Measurements from ENCODE around the gene TRIM31.
A peak's percentile ranks its signal among the peaks of the same experiment; 100 is the strongest.

Gene TRIM31

GRCh38 chr6:30113841-30114240 is 951 bp upstream of the TRIM31 start:
- no peak overlapping the region for H3K4me3 ChIP-seq (ENCODE audit: low read length)
- no peak for TF ChIP-seq CTCF (IDR thresholded peaks at IDR 0.05; ENCODE audit: insufficient read depth, low read depth, low read length, missing control alignments)
- DNase-seq (ENCODE audit: low read depth) = no peak

GRCh38 chr6:30112402-30112994 is 392 bp downstream of the TRIM31 start:
- no peak for DNase-seq (ENCODE audit: low read depth)
- TF ChIP-seq CTCF (IDR thresholded peaks at IDR 0.05; ENCODE audit: insufficient read depth, low read depth, low read length, missing control alignments) = no peak
- H3K4me3 ChIP-seq (ENCODE audit: low read length) = no peak overlapping the region

- TF ChIP-seq CTCF (IDR thresholded peaks at IDR 0.05; ENCODE audit: insufficient read depth, low read depth, low read length, missing control alignments) = no peak
- DNase-seq (ENCODE audit: low read depth) = no peak
- H3K4me3 ChIP-seq (ENCODE audit: low read length) = no peak overlapping the region
Observed at GRCh38 chr6:30111266-30111856, 1.5 kb downstream of the TRIM31 start.

GRCh38 chr6:30104661-30105060 is 8.2 kb downstream of the TRIM31 start:
- no peak for TF ChIP-seq CTCF (IDR thresholded peaks at IDR 0.05; ENCODE audit: insufficient read depth, low read depth, low read length, missing control alignments)
- H3K4me3 ChIP-seq (ENCODE audit: low read length) = no peak overlapping the region
- DNase-seq (ENCODE audit: low read depth) = no peak

GRCh38 chr6:30103872-30104179 is 9.1 kb downstream of the TRIM31 start:
- no peak for TF ChIP-seq CTCF (IDR thresholded peaks at IDR 0.05; ENCODE audit: insufficient read depth, low read depth, low read length, missing control alignments)
- no peak for DNase-seq (ENCODE audit: low read depth)
- peak overlapping the region; percentile 56 for H3K4me3 ChIP-seq (ENCODE audit: low read length)

- DNase-seq (ENCODE audit: low read depth) = peak; percentile 90
- TF ChIP-seq CTCF (IDR thresholded peaks at IDR 0.05; ENCODE audit: insufficient read depth, low read depth, low read length, missing control alignments) = peak; percentile 87
- H3K4me3 ChIP-seq (ENCODE audit: low read length) = peak overlapping the region; percentile 56
Observed at GRCh38 chr6:30102970-30103871, 9.7 kb downstream of the TRIM31 start.
